GM06990 (cell line): ENCODE results near the gene DAZAP1.

Experiments
- DNase-seq: peaks from one replicate; pipeline ENCODE4 v3.0.0-alpha.2; 2011; ENCODE audit not compliant: insufficient read length; ENCODE audit errors: extremely low read depth
- H3K27me3 ChIP-seq: replicated peaks from 2 replicates; pipeline ENCODE4 v1.6.0; 2011; ENCODE audit warnings: low read length; ENCODE audit not compliant: control insufficient read depth, insufficient read depth
- H3K36me3 ChIP-seq: 2 replicates; pipeline ENCODE4 v1.5.1; 2011; ENCODE audit warnings: low read length; ENCODE audit not compliant: control insufficient read depth, insufficient read depth
- H3K4me3 ChIP-seq: replicated peaks from 2 replicates; pipeline ENCODE4 v1.5.1; 2011; ENCODE audit warnings: low read depth, mild to moderate bottlenecking, control low read depth, low read length
- TF ChIP-seq, protein P1 (sequence below): IDR thresholded peaks from 2 replicates; pipeline ENCODE4 v1.5.1; 2011; ENCODE audit warnings: low read length, control low read depth, mild to moderate bottlenecking, inconsistent platforms; ENCODE audit not compliant: insufficient read depth, poor library complexity, severe bottlenecking

DAZAP1 gene

DNA sequence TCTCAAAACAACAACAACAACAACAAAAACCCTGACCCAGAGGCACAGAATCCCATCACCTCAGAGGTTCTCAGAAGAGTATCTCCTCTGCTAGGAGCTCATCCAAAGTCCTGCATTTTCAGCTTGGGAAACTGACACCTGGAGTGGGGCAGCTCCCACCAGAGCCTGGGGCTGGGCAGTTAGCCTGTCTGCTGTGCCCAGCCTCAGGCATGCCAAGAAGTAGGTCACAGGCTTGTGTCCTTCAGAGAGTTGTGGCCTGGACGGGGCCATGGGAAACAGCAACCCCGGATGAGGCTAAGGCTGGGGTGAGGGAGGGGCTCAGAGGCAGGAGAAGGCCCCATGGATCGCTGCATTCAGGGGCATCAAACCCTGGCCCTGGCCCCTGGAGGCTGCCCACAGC lies 21.6 kb upstream of the DAZAP1 start:
- TF ChIP-seq, protein P1, sequence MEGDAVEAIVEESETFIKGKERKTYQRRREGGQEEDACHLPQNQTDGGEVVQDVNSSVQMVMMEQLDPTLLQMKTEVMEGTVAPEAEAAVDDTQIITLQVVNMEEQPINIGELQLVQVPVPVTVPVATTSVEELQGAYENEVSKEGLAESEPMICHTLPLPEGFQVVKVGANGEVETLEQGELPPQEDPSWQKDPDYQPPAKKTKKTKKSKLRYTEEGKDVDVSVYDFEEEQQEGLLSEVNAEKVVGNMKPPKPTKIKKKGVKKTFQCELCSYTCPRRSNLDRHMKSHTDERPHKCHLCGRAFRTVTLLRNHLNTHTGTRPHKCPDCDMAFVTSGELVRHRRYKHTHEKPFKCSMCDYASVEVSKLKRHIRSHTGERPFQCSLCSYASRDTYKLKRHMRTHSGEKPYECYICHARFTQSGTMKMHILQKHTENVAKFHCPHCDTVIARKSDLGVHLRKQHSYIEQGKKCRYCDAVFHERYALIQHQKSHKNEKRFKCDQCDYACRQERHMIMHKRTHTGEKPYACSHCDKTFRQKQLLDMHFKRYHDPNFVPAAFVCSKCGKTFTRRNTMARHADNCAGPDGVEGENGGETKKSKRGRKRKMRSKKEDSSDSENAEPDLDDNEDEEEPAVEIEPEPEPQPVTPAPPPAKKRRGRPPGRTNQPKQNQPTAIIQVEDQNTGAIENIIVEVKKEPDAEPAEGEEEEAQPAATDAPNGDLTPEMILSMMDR, result no peak
- Histone ChIP-seq H3K36me3 (peaks cover 13% of the 10 kb centered on the region), H3K27me3 (no peaks in the 10 kb centered on the region), H3K4me3 (no peak overlapping the region)
- DNase-seq, result no peak

DNA sequence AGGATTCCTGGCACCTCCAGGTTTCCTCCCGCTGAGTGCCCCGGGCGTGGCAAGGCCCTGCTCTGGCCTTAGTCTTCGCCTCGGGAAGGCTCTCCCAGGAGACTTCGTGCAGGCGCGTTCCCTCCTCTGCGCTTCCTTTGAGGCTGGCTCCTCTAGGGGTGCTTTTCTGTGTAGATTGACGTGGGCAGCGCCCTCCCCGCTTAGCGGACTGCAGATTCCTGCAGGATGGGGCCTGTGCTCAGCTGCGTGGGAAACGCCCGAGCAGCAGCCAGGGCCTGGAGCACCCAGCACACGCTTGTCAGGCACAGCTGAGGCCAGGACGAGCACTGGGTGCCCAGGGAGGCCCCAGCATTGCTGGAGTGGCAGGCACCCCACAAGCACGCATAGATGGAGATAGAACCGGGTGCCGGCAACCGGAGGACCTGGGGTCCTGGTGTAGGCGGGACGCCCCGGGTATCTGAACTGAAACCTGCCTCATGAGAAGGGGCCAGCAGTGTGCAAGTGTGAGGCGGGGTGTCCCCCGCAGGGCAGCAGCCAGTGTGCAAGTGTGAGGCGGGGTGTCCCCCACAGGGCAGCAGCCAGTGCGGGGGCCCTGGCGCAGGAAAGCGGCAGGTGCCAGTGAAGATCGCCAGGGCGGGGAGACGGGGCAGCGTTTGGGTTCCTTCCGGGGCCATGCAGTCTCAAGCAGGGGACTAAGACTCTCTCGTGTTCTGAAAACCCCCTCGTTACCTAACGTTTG lies 20.3 kb upstream of the DAZAP1 start:
- H3K27me3 ChIP-seq, result no peaks in the 10 kb centered on the region
- TF ChIP-seq, protein P1, result no peak
- H3K36me3 ChIP-seq, result peaks cover 15% of the 10 kb centered on the region
- no peak overlapping the region for H3K4me3 ChIP-seq
- no peak for DNase-seq

DNA sequence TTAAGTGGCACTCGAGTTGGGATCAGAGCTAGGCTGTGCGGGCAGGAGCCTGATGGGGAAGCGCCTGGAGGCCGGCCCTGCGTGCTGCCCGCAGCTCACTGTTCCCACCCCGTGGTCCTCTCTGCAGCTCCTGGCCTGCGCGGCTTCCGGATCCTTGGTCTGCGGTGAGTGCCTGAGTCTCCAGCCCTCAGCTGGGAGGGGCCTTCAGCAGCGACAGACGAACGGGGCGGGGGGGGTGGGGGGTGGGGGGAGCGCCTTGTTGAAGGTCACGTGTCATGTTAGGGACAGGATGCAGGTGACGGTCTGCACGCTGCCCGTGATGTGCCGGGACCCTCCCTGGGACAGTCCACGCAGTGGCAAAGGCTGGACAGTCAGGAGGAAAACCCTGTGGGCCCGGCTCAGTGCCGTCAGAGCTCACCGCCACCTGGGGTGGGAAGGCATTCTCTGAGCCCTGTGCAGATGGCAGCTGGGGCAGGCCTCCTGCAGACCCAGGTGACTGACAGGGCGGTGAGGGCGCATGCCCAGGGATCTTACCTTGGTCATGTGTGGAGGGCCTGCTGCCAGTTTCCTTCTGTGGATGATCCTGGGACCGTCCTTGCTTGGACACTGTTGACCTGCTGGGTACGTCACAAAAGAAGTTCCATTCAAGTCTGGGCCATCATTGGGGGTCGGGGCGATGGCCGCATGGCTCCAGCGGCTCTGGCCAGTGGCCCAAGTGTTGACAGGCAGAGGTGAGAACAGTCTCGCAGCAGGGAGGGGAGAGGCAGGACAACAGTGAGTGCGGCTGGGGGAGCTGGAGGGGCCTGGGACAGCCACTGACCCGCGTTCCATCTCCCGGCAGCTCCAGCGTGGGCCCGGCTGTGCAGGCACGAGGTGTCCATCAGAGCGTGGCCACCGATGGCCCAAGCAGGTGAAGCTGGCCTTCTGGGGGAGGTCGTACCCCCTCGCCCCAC lies 19.4 kb upstream of the DAZAP1 start:
- DNase-seq, result no peak
- TF ChIP-seq, protein P1, result no peak
- H3K4me3 ChIP-seq, result no peak overlapping the region
- no peaks in the 10 kb centered on the region for H3K27me3 ChIP-seq
- peaks cover 15% of the 10 kb centered on the region for H3K36me3 ChIP-seq

DNA sequence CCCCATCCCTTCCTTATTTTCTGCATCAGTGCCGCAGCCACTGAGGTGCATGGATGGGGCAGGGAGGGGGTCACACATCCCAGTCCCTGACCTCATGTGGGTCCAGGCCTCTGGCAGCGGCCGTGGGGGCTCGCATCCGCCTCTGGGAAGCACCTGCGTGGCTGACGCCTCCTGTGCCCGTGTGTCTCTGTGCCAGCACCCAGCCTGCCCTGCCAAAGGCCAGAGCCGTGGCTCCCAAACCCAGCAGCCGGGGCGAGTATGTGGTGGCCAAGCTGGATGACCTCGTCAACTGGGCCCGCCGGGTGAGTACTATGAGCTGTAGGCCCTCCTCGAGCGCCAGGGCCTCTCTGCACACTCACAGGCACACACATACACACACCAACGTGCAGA lies 18.8 kb upstream of the DAZAP1 start:
- TF ChIP-seq, protein P1, result no peak
- no peak for DNase-seq
- no peak overlapping the region for H3K4me3 ChIP-seq
- H3K27me3 ChIP-seq, result no peaks in the 10 kb centered on the region
- H3K36me3 ChIP-seq, result peaks cover 17% of the 10 kb centered on the region

DNA sequence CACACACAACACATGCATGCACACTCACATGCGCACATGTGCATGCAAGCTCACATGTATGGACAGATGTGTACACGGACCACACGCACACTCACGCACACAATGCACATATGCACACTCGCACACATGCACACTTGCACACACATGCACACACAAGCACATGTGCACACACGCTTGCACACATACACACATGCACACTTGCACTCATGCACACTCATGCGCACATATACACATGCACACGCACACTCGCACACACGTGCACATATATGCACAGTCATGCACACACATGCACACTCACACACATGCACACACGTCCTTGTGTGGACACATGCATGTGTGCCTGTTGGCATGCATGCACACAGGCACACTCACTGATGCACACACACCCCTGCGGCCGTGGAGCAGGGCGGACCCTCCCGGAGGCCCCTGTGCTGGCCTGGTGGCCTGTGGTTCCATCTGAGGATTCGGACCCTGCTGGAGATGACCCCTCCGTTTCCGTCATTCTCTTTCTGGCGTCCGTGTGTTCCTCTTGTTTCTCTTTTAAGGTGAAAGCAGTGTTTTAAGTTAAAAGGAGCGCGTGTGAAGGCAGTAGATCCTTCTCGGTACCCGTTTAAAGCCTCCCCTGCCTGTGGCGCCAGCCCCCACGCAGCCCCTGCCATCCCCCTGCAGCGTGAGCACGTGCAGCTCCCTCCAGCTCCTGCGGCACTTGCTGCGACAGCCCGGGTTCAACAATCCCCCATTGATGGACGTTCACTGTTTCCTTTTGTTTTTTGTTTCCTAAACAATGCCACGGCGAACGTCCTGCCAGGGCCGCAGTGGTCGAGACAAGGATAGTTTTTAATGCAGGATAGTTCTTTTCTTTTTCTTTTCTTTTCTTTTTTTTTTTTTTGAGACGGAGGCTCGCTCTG lies 18.1 kb upstream of the DAZAP1 start:
- TF ChIP-seq, protein P1, result no peak
- no peak for DNase-seq
- Histone ChIP-seq H3K36me3 (peaks cover 17% of the 10 kb centered on the region), H3K27me3 (no peaks in the 10 kb centered on the region), H3K4me3 (no peak overlapping the region)
